ENCODE data around the gene DIP2C.
"Not testable (repeated sequence)": the region's sequence is repeated elsewhere in the genome, so short reads cannot be mapped to it uniquely, and the experiment has no call there.

The DIP2C gene

DNA sequence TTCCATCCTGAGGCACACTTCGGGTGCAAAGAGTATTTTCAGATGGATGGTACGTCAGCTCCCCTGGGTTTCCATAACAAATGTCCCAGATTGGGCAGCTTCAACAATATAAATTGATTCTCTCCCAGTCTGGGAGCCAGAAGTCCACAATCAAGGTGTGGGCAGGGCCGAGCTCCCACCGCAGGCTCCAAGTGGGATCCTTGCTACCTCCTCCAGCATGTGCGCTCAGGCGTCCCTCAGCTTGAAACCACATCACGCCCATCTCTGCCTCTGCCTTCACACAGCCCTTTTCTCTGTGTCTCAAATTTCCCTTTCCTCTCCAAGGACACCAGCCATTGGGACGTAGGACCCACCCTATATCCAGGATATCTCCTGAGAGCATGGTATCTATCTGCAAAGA lies 153.5 kb downstream of the DIP2C start:
- Histone ChIP-seq H3K9me3 (no peaks in the 10 kb centered on the region), H3K4me1 (peaks cover 0 to 14% (median 5%) of the 10 kb centered on the region in 4 donors), H3K36me3 (no peaks in the 10 kb centered on the region), H3K27me3 (no peaks in the 10 kb centered on the region), H3K4me3 (no peak overlapping the region), H3K27ac (no peak overlapping the region)
- DNase-seq = peak in 1 of 2 donors; percentile 33
- TF ChIP-seq, protein P1, sequence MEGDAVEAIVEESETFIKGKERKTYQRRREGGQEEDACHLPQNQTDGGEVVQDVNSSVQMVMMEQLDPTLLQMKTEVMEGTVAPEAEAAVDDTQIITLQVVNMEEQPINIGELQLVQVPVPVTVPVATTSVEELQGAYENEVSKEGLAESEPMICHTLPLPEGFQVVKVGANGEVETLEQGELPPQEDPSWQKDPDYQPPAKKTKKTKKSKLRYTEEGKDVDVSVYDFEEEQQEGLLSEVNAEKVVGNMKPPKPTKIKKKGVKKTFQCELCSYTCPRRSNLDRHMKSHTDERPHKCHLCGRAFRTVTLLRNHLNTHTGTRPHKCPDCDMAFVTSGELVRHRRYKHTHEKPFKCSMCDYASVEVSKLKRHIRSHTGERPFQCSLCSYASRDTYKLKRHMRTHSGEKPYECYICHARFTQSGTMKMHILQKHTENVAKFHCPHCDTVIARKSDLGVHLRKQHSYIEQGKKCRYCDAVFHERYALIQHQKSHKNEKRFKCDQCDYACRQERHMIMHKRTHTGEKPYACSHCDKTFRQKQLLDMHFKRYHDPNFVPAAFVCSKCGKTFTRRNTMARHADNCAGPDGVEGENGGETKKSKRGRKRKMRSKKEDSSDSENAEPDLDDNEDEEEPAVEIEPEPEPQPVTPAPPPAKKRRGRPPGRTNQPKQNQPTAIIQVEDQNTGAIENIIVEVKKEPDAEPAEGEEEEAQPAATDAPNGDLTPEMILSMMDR (IDR thresholded peaks at IDR 0.05) = no peak
- intact Hi-C loops (cut with DNase I; ENCODE audit: low total_unique reads) = no loop called here

DNA sequence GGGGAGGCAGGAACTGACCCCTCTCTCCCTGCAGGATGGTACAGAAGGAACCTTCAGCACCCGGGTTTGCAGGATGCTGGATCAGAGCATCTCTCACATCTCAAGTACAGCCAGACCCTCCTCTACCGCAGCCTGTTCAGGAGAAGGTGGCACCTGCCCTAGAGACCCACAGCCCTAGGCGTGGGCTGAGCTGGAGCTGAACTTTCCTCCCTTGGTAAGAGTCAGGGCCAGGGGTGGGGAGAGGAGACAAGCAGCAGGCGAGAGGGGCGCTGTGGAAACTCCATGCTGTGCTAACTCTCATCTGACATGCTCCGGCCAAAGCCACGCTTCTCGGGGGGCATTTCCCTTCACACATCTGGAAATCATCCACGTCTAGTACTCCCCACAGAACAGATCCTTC lies 154.4 kb downstream of the DIP2C start:
- Histone ChIP-seq H3K27me3 (no peaks in the 10 kb centered on the region), H3K4me1 (peaks cover 0 to 14% (median 5%) of the 10 kb centered on the region in 4 donors), H3K27ac (no peak overlapping the region), H3K9me3 (no peaks in the 10 kb centered on the region), H3K36me3 (no peaks in the 10 kb centered on the region), H3K4me3 (no peak overlapping the region)
- DNase-seq = peak in 1 of 2 donors; percentile 33
- TF ChIP-seq, protein P1 (IDR thresholded peaks at IDR 0.05) = no peak
- intact Hi-C loops (cut with DNase I; ENCODE audit: low total_unique reads) = no loop called here

DNA sequence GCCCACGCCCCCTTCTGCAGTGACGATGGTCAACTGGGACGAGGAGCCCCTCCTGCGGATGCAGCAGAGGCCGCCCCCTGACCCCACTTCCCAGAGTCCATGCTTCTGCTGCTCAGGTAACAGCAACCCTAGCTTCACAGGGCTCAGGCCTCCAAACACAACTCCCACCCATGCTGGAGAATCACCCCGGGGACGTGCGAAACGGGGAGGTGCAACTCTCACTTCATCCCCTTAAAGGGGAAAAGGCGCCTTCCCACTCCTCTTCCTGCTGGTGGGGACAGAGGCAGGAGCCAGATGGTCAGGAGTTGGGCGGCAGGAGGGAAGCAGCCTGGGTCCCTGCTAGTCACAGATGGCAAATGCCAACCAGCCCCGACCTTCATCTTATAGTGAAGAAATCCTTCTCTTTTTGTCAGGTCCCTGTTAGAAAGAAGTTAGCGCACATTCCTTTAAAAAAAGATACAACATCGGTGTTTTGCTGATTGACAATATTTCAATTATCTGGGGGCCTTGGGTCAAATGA lies 155.4 kb downstream of the DIP2C start:
- no peaks in the 10 kb centered on the region for H3K27me3 ChIP-seq
- intact Hi-C loops (cut with DNase I; ENCODE audit: low total_unique reads) = no loop called here
- no peaks in the 10 kb centered on the region for H3K36me3 ChIP-seq
- H3K27ac ChIP-seq = no peak overlapping the region
- peak in 1 of 2 donors; percentile 47 for DNase-seq
- no peaks in the 10 kb centered on the region for H3K9me3 ChIP-seq
- TF ChIP-seq, protein P1 (IDR thresholded peaks at IDR 0.05) = no peak
- H3K4me1 ChIP-seq = peaks cover 0 to 14% (median 5%) of the 10 kb centered on the region in 4 donors
- H3K4me3 ChIP-seq = no peak overlapping the region

DNA sequence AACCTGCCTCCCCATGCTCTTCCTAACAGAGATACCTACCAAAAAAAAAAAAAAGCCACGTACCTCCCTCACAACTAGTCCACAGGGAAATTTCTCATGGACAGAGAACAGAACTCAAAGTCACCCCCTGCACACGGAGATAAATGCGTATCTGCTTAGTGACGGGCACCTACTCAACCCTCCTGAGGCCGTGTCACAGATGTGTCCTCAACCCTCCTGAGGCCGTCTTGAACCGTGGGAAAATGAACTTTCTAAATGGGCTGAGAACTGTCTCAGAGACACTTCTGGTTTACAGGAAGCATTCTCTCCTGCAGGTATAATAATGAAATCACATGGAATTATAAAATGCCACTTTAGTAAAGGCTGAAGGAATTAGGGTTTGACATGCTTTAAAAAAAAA lies 155.9 kb downstream of the DIP2C start:
- DNase-seq = no peak
- intact Hi-C loops (cut with DNase I; ENCODE audit: low total_unique reads) = no loop called here

DNA sequence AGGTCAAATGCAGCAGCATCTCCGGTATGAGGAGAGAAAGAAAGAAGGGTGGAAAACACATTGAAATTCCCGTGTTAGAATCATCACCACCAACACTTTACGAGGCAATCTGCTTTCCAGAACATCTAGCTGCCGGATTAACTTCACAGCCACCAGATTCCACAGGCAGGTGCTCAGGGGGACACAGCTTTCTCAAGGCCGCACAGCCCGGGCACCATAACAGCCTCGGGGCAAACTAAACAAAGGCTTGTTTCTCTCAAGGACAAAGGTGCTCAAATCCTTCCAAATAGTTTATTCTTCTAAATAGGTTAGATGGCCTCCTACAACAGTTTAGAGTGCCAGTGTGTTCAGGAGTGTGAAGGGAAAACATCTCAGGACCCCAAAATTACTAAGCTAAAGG lies 156.3 kb downstream of the DIP2C start:
- Histone ChIP-seq H3K9me3 (no peaks in the 10 kb centered on the region), H3K27me3 (no peaks in the 10 kb centered on the region), H3K36me3 (no peaks in the 10 kb centered on the region), H3K27ac (no peak overlapping the region), H3K4me3 (no peak overlapping the region), H3K4me1 (peaks cover 0 to 14% (median 5%) of the 10 kb centered on the region in 4 donors)
- TF ChIP-seq, protein P1 (IDR thresholded peaks at IDR 0.05) = no peak
- intact Hi-C loops (cut with DNase I; ENCODE audit: low total_unique reads) = no loop called here
- no peak for DNase-seq

More for the DNA sequence above, 155.9 kb downstream of the DIP2C start:
- Histone ChIP-seq H3K36me3 (no peaks in the 10 kb centered on the region), H3K4me1 (peaks cover 0 to 14% (median 5%) of the 10 kb centered on the region in 4 donors), H3K27ac (no peak overlapping the region), H3K27me3 (no peaks in the 10 kb centered on the region), H3K9me3 (no peaks in the 10 kb centered on the region), H3K4me3 (no peak overlapping the region)
- TF ChIP-seq, protein P1 (IDR thresholded peaks at IDR 0.05) = no peak

DNA sequence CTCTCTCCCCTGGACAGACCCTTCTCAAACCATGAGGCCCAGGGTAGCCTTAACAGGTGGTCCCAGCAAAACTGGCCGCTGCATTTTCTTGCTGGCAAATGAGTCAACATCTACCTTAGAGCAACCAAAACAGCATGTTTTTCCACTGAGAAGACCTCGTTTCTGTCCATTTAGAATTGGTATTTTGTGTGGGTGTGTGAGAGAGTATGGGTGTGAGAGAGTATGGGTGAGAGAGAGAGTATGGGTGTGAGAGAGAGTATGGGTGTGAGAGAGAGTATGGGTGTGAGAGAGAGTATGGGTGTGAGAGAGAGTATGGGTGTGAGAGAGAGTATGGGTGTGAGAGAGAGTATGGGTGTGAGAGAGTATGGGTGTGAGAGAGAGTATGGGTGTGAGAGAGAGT lies 157.1 kb downstream of the DIP2C start:
- H3K27me3 ChIP-seq; H3K4me3 ChIP-seq; H3K27ac ChIP-seq; DNase-seq; H3K36me3 ChIP-seq; intact Hi-C loops (cut with DNase I; ENCODE audit: low total_unique reads); H3K9me3 ChIP-seq: not testable (repeated sequence)
- H3K4me1 ChIP-seq = peaks cover 0 to 14% (median 5%) of the 10 kb centered on the region in 4 donors
